Heart left ventricle (tissue), 16 donors: ENCODE results near the gene YOD1. TPM values are rescaled to one million over a fixed set of nuclear protein-coding genes. Genes with fewer than 3 reads are reported as not detected.
A peak's percentile ranks its signal among the peaks of the same experiment; 100 is the strongest.

Experiments
- ATAC-seq, 4 donors: fragments of 200-7000 bp; cut with Tn5 transposase; one replicate each; pipeline ENCODE4 v1.9.1; 2020 to 2022; ENCODE audit warnings: moderate library complexity in 4 of 4, mild to moderate bottlenecking in 3 of 4, moderate number of reproducible peaks in 1 of 4
- DNase-seq, 5 donors: peaks; one replicate each; pipeline ENCODE4 v3.0.0-alpha.2; 2020
- H3K27ac ChIP-seq, 12 donors: fragments of 200-600 bp; sonication (generic) in 4 of 12; one replicate each; pipeline versions ENCODE4 v1.5.0 to v1.8.0; 2016 to 2022; ENCODE audit warnings: mild to moderate bottlenecking in 2 of 12
- H3K27me3 ChIP-seq, 9 donors: fragments of 200-600 bp; sonication (generic) in 2 of 9; one replicate each; pipeline versions ENCODE4 v1.5.1 to v1.8.0; 2016 to 2022; ENCODE audit warnings: mild to moderate bottlenecking in 3 of 9
- H3K36me3 ChIP-seq, 9 donors: fragments of 200-600 bp; sonication (generic) in 2 of 9; one replicate each; pipeline versions ENCODE4 v1.5.0 to v1.8.0; 2018 to 2022; ENCODE audit warnings: mild to moderate bottlenecking in 2 of 9
- H3K4me1 ChIP-seq, 12 donors: fragments of 200-600 bp; sonication (generic) in 4 of 12; one replicate each; pipeline versions ENCODE4 v1.5.0 to v1.8.0; 2016 to 2022; ENCODE audit warnings: mild to moderate bottlenecking in 3 of 12
- H3K4me3 ChIP-seq, 12 donors: fragments of 200-600 bp; sonication (generic) in 4 of 12; one replicate each; pipeline versions ENCODE4 v1.5.0 to v1.8.0; 2017 to 2022; ENCODE audit warnings: mild to moderate bottlenecking in 9 of 12, moderate library complexity in 4 of 12
- H3K9me3 ChIP-seq, 12 donors: fragments of 200-600 bp; sonication (generic) in 4 of 12; one replicate each; pipeline versions ENCODE4 v1.5.0 to v1.8.0; 2016 to 2022; ENCODE audit warnings: mild to moderate bottlenecking in 1 of 12
- POLR2A ChIP-seq, 2 donors: fragments of 450-650 bp; IDR thresholded peaks; one replicate each; pipeline ENCODE4 v1.6.1; 2017; ENCODE audit warnings: antibody characterized with exemption in 2 of 2, mild to moderate bottlenecking in 2 of 2, moderate library complexity in 2 of 2
- WGBS, 4 donors: extraction: QIAGEN DNeasy Blood & Tissue Kit in 2 of 4; methylation state at CpG; one replicate each; pipeline versions ENCODE4 v1.1.5 to v1.1.7; 2013 to 2018; 5-methylcytosine and 5-hydroxymethylcytosine counted together
- intact Hi-C, 10 donors: fragments of 100-400 bp; cut with DNase I; formaldehyde crosslinking; loops; one replicate each; pipeline versions ENCODE4 v1.11.1 to v1.14.2; 2022
- polyA plus RNA-seq, 2 donors: library from polyadenylated mRNA; stranded (reverse); fragments of 200-250 nt; gene quantifications; one replicate each; pipeline ENCODE4 v1.2.3, GENCODE V29; 2013
- total RNA-seq, 9 donors: library from RNA; depleted of rRNA in 2 of 9; stranded (reverse); fragments of >200 nt in 2 of 9; fragmentation: NEBNext Ultra II Directional in 3 of 9; extraction: Animal tissue kit (Norgen Biotek cat#: 25700) in 3 of 9; gene quantifications; one replicate each; pipeline versions ENCODE4 v1.1.0 to v1.2.4, GENCODE V29; 2016 to 2023
- TF ChIP-seq, protein P1 (sequence below), 12 donors: fragments of 200-600 bp; sonication (generic) in 4 of 12; IDR thresholded peaks; one replicate each; pipeline versions ENCODE4 v1.5.0 to v1.8.0; 2018 to 2022; ENCODE audit warnings: antibody characterized with exemption in 12 of 12, mild to moderate bottlenecking in 5 of 12
- donor health status: ischemic (EF 13 %, LVEDD 7.1; RV severe dilation, severe dysfunction).
- donor health status: healthy with polysubstance abuse.
- donor health status: DM: no; HTN: yes; CAD: no.
- donor health status: DM: no; HTN: no; CAD: no.
- donor health status: ischemic (EF 25% LVEDD 6.9; RV normal size, moderate dysfunction).
- donor health status: ischemic (EF 25% LVEDD 5.7; RV mildly dilated, moderate dysfunction).
- donor health status: healthy.
- donor health status: DM: yes; HTN: yes; CAD: no.
- donor health status: ischemic (EF 35%, LVEDD 5.7; RV mildly dilated, moderate dysfunction).
- donor health status: nonischemic (EF 11% LVEDD 7.7; RV severe dilation, severe dysfunction).
- donor health status: DM: yes; HTN: yes; CAD: no.
- donor health status: PGD.
- donor health status: ischemic (EF 29% LVEDD 5.4; RV normal size, mild dysfunction).
- donor health status: nonischemic (EF 23%, LVEDD 6.1; RV moderate dilation, normal function).

YOD1 gene
- total and polyA plus RNA-seq, 11 donors, result 1.9 to 7.4 (median 5.8) TPM

DNA sequence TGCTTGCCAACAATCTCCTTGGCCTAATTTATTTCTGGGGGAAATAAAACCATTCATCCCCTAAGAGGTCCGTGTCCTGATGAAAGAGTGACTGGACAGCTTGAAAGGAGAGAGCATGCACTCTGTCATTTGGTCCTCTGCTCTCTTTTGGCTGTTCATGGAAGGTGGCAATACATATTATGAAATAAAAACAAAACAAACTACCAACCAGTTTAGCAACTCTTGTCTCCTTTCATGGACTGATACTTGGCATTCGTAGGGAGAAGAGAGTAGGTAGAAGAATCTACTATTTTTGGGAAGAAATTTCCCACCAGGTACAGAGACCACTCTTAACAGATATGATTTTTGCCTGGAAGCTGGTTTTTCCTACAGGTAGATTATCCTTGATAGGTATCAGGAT, 17.7 kb downstream of the YOD1 start:
- no peak for ATAC-seq
- 78 to 85% (median 84%) methylated on average over 2 of the region's 2 CpGs for WGBS, 4 donors
- Histone ChIP-seq H3K27me3 (peaks cover 0 to 6% (median 0%) of the 10 kb centered on the region in 9 donors), H3K27ac (no peak overlapping the region), H3K9me3 (no peaks in the 10 kb centered on the region), H3K4me3 (no peak overlapping the region), H3K4me1 (peaks cover 0 to 10% (median 0%) of the 10 kb centered on the region in 12 donors), H3K36me3 (no peaks in the 10 kb centered on the region)
- intact Hi-C loops, result no loop called here
- no peak for TF ChIP-seq POLR2A (IDR thresholded peaks at IDR 0.05)
- TF ChIP-seq, protein P1, sequence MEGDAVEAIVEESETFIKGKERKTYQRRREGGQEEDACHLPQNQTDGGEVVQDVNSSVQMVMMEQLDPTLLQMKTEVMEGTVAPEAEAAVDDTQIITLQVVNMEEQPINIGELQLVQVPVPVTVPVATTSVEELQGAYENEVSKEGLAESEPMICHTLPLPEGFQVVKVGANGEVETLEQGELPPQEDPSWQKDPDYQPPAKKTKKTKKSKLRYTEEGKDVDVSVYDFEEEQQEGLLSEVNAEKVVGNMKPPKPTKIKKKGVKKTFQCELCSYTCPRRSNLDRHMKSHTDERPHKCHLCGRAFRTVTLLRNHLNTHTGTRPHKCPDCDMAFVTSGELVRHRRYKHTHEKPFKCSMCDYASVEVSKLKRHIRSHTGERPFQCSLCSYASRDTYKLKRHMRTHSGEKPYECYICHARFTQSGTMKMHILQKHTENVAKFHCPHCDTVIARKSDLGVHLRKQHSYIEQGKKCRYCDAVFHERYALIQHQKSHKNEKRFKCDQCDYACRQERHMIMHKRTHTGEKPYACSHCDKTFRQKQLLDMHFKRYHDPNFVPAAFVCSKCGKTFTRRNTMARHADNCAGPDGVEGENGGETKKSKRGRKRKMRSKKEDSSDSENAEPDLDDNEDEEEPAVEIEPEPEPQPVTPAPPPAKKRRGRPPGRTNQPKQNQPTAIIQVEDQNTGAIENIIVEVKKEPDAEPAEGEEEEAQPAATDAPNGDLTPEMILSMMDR (IDR thresholded peaks at IDR 0.05), result no peak
- DNase-seq, result no peak

GRCh38 chr1:207032528-207033017, 18.4 kb downstream of the YOD1 start, which contains the start of gene C1orf116:
C1orf116 (minus strand) TSS chr1:207032756; CDS start chr1:207027598, 5,158 bp downstream.
- H3K4me1 ChIP-seq, result peaks cover 0 to 10% (median 0%) of the 10 kb centered on the region in 12 donors
- peaks cover 0 to 6% (median 0%) of the 10 kb centered on the region in 9 donors for H3K27me3 ChIP-seq
- WGBS, 4 donors, result 17 to 33% (median 28%) methylated on average over 1 of the region's 1 CpG
- H3K9me3 ChIP-seq, result no peaks in the 10 kb centered on the region
- H3K4me3 ChIP-seq, result no peak within 1 kb of the TSS
- TF ChIP-seq POLR2A (IDR thresholded peaks at IDR 0.05), result no peak
- TF ChIP-seq, protein P1 (IDR thresholded peaks at IDR 0.05), result no peak
- ATAC-seq (peak in 3 of 4 donors; percentile 50 to 61 (median 57)), DNase-seq (no peak)
- H3K27ac ChIP-seq, result no peak within 1 kb of the TSS
- intact Hi-C loops, result no loop called here
- H3K36me3 ChIP-seq, result no peaks in the 10 kb centered on the region

- Histone ChIP-seq H3K27me3 (peaks cover 0 to 6% (median 0%) of the 10 kb centered on the region in 9 donors), H3K27ac (no peak overlapping the region), H3K9me3 (no peaks in the 10 kb centered on the region), H3K4me3 (no peak overlapping the region), H3K36me3 (no peaks in the 10 kb centered on the region), H3K4me1 (peaks cover 0 to 11% (median 0%) of the 10 kb centered on the region in 12 donors)
- intact Hi-C loops, result no loop called here
- DNase-seq (no peak), ATAC-seq (peak in 3 of 4 donors; percentile 39 to 59 (median 40))
- 60 to 71% (median 69%) methylated on average over 5 to 7 of the region's 7 CpGs for WGBS, 4 donors
- TF ChIP-seq POLR2A (IDR thresholded peaks at IDR 0.05), result no peak
- TF ChIP-seq, protein P1 (IDR thresholded peaks at IDR 0.05), result no peak
These were observed 19.3 kb downstream of the YOD1 start for GRCh38 chr1:207031632-207032264.

DNA sequence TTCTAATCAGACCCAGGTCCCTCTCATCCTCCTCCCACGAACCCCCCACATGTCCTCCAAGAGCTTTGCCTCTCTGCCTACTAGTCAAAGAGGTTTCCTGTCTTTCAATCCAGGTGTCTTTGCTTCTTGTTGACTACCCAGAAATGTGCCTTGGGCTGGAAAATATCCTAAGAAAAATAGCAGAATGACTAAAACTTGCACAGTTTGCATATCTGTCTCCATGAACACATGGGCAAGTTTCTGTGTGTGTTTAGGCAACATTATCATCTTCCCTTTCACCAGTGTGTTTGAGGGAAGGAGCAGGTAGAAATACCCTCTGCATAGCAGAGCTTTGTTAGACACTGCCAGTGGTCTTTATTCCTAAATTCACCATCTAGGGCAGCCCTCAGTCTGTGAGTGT, 20.0 kb downstream of the YOD1 start:
- Histone ChIP-seq H3K9me3 (no peaks in the 10 kb centered on the region), H3K27ac (no peak overlapping the region), H3K4me3 (no peak overlapping the region), H3K4me1 (peaks cover 0 to 18% (median 5%) of the 10 kb centered on the region in 12 donors), H3K36me3 (no peaks in the 10 kb centered on the region), H3K27me3 (peaks cover 0 to 6% (median 0%) of the 10 kb centered on the region in 9 donors)
- ATAC-seq (no peak), DNase-seq (no peak)
- 57 to 94% (median 87%) methylated on average over 1 of the region's 1 CpG for WGBS, 4 donors
- intact Hi-C loops, result no loop called here
- TF ChIP-seq POLR2A (IDR thresholded peaks at IDR 0.05), result no peak
- TF ChIP-seq, protein P1 (IDR thresholded peaks at IDR 0.05), result no peak
